T-helper 2 cell treated with Interferon-gamma antibody and Interleukin-4, amounts not matched to agents 100 ng/mL and 5 ng/mL, for 36 hours (primary cell): Measurements from ENCODE around the gene CTNND2. TPM values are rescaled to one million over a fixed set of nuclear protein-coding genes. Genes with fewer than 3 reads are reported as not detected.
"Not testable (repeated sequence)": the region's sequence is repeated elsewhere in the genome, so short reads cannot be mapped to it uniquely, and the experiment has no call there.

Experiments
- intact Hi-C: fragments of 100-400 bp; cut with micrococcal nuclease; formaldehyde crosslinking; loops from one replicate; pipeline ENCODE4 v1.15.1; 2023
- total RNA-seq: library from RNA; stranded (reverse); gene quantifications from 2 replicates; pipeline ENCODE4 v1.2.3, GENCODE V29; 2022

Gene CTNND2
- total RNA-seq, 1 donor from 2014 or later = not detected

GRCh38 chr5:11863911-11864310, 40.3 kb downstream of the CTNND2 start:
- intact Hi-C loops = no loop called here

- intact Hi-C loops = no loop called here
Observed at GRCh38 chr5:11857391-11857790, 46.9 kb downstream of the CTNND2 start.

DNA sequence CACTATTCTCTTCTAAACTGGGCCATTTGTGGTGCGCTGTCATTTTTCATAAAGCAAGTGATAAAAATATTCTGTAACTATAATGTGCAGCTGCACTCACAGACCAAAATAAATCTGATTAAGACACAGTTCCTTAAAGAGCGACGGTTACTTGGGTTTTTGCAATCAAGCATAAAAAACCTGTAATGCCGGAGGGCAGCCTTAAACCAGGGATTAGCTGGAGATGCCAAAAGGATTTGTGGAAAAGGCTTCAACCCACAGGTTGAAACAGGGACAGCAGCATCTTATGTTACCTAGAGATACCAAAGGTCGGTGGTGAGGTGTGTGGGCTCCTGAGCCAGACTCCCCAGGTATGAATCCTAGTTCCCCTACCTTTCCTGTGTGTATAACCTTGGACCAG, 49.3 kb downstream of the CTNND2 start:
- intact Hi-C loops = no loop called here

DNA sequence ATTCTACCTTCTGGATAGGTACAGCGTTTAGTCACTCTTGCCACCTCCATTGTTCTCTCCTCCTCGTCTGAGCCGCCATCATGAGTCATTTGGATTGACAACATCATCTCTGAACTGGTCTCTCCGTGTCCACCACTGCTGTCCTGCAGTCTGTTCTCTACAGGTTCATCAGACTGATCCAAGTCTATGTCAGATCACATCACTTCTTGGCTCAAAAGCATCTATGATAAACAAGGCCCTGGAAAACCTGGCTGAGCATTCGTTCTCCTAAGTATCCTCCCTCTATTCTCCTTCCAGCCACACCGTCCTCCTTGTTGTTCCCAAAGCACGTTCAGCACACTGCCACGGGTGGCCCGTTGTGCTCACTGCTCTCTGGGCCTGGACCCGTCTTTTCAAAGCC, 50.5 kb downstream of the CTNND2 start:
- intact Hi-C loops = no loop called here

GRCh38 chr5:11853140-11853539, 51.1 kb downstream of the CTNND2 start:
- intact Hi-C loops = no loop called here

DNA sequence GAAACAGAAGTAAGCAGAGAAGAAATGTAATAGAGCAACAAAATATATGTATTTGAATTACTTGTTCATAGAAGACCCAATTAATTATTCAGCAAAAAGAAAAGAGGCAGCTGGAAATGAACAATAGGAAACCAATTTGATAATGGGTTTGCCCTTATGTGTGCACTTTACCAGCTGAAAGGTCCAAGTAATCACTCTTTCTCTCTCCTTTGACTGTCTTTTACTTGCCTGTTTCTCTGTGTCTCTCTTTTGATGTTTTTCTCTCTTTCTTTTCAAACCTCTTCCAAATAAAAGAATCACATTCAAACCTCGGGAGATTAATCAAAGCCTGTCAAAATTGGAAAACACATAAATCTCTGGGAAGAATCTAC, 51.5 kb downstream of the CTNND2 start:
- intact Hi-C loops = no loop called here

GRCh38 chr5:11851965-11852716, 52.1 kb downstream of the CTNND2 start:
- intact Hi-C loops = no loop called here

DNA sequence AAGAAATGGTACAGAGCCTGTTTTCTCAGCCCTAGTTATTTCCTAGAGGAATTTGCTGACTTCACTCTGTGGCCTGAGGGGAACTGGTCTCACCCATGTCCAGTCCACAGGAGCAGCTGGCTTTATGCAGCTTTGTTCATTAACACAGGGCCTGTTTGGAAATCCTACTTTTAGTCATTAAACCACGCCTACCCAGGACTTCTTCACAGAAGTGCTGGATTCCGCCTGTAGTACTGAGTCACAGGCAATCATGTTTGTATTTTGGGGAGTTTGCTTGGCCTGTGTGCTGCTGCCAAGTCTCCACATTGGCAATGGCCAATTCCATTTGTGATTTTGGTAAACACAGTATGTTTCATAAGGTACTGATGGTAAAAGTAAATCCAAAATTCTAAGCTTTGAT, 52.8 kb downstream of the CTNND2 start:
- intact Hi-C loops = no loop called here

- intact Hi-C loops = not testable (repeated sequence)
Observed at GRCh38 chr5:11828566-11828965, 75.7 kb downstream of the CTNND2 start.

GRCh38 chr5:11822598-11822997, 81.6 kb downstream of the CTNND2 start:
- intact Hi-C loops = no loop called here

GRCh38 chr5:11815916-11816315, 88.3 kb downstream of the CTNND2 start:
- intact Hi-C loops = no loop called here

DNA sequence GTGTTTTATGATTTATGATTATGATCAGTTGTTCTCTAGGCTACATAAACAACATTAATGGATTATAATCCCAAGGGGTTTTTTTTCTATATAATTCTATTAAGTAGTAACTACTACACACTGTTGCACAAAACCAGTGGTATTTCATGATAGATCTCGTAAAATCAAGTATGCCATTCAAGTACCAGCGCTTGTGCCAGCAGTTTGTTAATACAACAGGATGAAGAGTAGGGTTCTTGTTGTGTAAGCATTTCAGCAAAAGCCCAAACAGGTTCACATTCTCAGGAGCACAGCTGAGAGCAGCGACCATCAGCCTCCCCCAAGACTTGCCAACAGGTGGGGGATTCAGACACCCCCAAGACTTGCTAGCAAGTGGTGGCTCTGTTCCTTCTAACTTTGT, 88.8 kb downstream of the CTNND2 start:
- intact Hi-C loops = no loop called here

DNA sequence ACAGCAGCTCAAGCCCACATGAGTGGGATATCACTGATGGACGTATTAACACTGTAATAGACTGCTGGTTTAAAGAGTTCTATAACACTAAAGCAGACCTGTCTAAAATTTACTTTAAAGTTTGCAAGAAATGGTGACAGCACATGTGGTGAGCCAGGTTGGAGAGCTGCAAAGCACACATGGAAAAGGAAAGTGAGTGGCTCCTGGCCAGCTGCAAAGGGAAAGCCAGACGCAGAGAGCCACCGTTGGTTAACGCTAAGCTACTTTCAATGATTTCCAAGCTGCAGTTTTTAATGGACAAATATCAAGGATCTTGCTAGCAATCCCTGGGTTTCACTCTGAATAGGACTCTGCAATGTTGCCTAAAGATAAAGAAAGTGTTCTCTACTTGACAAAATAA, 89.9 kb downstream of the CTNND2 start:
- intact Hi-C loops = no loop called here

DNA sequence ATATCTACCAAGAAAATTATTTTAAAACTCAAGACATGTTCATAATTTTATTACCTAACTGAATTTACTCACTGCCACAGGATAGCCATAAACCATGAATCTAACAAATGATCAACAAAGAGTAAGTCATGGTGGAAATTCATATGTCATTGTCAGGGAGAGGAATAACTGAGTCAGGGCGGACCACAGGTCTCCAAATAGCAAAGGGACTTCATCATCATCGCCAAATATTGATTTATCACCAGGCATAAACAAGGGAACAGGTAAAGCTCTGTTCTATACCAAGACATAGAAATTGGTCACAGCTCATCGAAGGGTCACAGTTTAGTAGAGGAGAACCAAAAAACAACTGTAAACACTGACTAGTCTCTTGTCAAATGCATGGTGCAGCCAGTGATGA, 94.8 kb downstream of the CTNND2 start:
- intact Hi-C loops = no loop called here

- intact Hi-C loops = no loop called here
Observed at GRCh38 chr5:11803436-11803835, 100.8 kb downstream of the CTNND2 start.

GRCh38 chr5:11801061-11801460, 103.2 kb downstream of the CTNND2 start:
- intact Hi-C loops = no loop called here

GRCh38 chr5:11797132-11797531, 107.1 kb downstream of the CTNND2 start:
- intact Hi-C loops = no loop called here

GRCh38 chr5:11793396-11793795, 110.8 kb downstream of the CTNND2 start:
- intact Hi-C loops = no loop called here

GRCh38 chr5:11792621-11793020, 111.6 kb downstream of the CTNND2 start:
- intact Hi-C loops = no loop called here

DNA sequence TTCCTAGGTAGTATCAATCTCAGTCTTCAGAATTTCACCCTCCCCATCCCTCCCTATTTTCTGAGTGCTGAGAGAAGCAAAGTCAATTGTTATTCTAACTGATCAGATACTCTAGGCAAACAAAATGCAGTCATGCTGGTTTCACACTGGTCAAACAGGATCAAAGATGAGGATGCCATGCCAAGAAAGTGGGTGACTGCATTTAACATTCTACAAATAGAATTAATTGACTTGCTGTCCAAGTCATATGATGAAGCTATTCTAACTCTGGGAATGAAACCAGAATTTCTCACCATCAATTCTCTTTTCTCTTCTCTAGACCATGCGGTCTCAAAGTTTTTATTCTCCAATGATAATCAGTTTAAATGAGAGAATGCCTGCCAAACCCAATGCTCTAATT, 112.5 kb downstream of the CTNND2 start:
- intact Hi-C loops = no loop called here

GRCh38 chr5:11790201-11790600, 114.0 kb downstream of the CTNND2 start:
- intact Hi-C loops = no loop called here

- intact Hi-C loops = no loop called here
Observed at GRCh38 chr5:11785771-11786352, 118.4 kb downstream of the CTNND2 start.

DNA sequence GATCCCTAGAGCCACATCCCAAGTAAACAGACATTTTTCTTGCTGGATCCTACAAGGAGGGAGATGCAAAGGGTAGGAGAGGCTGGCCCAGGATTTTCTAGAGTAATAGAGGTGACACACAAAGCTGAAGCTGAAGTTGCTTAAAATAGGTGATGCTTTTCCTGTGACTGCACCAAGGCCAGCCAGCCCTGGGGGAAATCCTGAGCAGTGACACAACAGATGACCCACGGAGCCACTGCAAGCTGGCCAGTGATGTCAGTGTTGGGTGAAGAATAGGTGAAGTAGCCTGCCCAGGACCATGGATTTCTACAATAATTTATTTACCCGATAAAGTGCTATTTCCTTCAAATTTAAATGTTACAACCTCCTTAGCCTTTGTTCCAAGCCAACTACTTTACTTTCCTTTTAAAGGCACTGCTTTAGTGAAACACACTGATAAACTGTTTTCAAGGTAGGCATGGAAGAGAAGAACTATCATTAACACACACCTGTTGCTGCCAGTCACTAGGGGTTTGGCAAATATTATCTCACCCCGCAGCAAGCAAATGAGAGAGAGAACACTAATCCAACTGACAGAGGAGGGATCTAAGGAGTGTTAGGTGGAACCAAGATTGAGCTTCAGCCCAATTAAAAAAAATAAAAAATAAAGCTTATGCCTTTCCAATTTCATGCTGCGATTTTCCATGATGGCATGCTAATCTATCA, 123.5 kb downstream of the CTNND2 start:
- intact Hi-C loops = no loop called here
